Astrocyte of the cerebellum (primary cell): ENCODE results near the gene DMRTC2.

Experiments
- DNase-seq: peaks from one replicate; pipeline ENCODE4 v3.0.0-alpha.2; 2011; ENCODE audit warnings: low read depth
- H3K4me3 ChIP-seq: 2 replicates; pipeline ENCODE4 v1.5.1; 2011; ENCODE audit warnings: mild to moderate bottlenecking, low read depth, low read length, moderate library complexity
- CTCF ChIP-seq: IDR thresholded peaks from 2 replicates; pipeline ENCODE4 v1.5.1; 2012; ENCODE audit warnings: low read length, low read depth, moderate library complexity, mild to moderate bottlenecking; ENCODE audit errors: missing control alignments
- in situ Hi-C: cut with HindIII; loops from 2 replicates; pipeline ENCODE4 v1.10.0; 2017; ENCODE audit warnings: low sequenced_read_pairs

The DMRTC2 gene

GRCh38 chr19:41813911-41814310 is 30.9 kb upstream of the DMRTC2 start:
- in situ Hi-C loops, result no loop called here
- no peak for TF ChIP-seq CTCF
- no peak for DNase-seq
- H3K4me3 ChIP-seq, result no peak overlapping the region

- TF ChIP-seq CTCF, result no peak
- no peak for DNase-seq
- in situ Hi-C loops, result no loop called here
- no peak overlapping the region for H3K4me3 ChIP-seq
These were observed 29.5 kb upstream of the DMRTC2 start for GRCh38 chr19:41815301-41815700.

- no peak for DNase-seq
- TF ChIP-seq CTCF, result no peak
- H3K4me3 ChIP-seq, result no peak overlapping the region
- in situ Hi-C loops, result no loop called here
These were observed 28.1 kb upstream of the DMRTC2 start for GRCh38 chr19:41816761-41817160.

- DNase-seq, result no peak
- peak; percentile 44 for TF ChIP-seq CTCF
These were observed 23.7 kb upstream of the DMRTC2 start for GRCh38 chr19:41821003-41821735.

GRCh38 chr19:41837981-41838708 is 6.7 kb upstream of the DMRTC2 start:
- no peak for DNase-seq
- TF ChIP-seq CTCF, result no peak
- in situ Hi-C loops, result no loop called here
- no peak overlapping the region for H3K4me3 ChIP-seq

More at GRCh38 chr19:41821003-41821735, 23.7 kb upstream of the DMRTC2 start:
- H3K4me3 ChIP-seq, result no peak overlapping the region
- in situ Hi-C loops, result no loop called here

GRCh38 chr19:41839211-41839610 is 5.6 kb upstream of the DMRTC2 start:
- in situ Hi-C loops, result no loop called here
- DNase-seq, result no peak
- no peak for TF ChIP-seq CTCF
- H3K4me3 ChIP-seq, result no peak overlapping the region
